Measurements from ENCODE around the gene ADK.

ADK gene

GRCh38 chr10:74706966-74707365, 555.9 kb downstream of the ADK start:
- H3K27ac Mint-ChIP-seq: no peak overlapping the region
- H3K9me3 Mint-ChIP-seq: no peaks in the 10 kb centered on the region
- H3K27me3 Mint-ChIP-seq: no peaks in the 10 kb centered on the region
- no peaks in the 10 kb centered on the region for H3K4me1 Mint-ChIP-seq
- peaks cover 28% of the 10 kb centered on the region for H3K36me3 Mint-ChIP-seq
- H3K4me3 Mint-ChIP-seq: no peak overlapping the region

GRCh38 chr10:74708246-74708645, 557.2 kb downstream of the ADK start:
- no peak overlapping the region for H3K4me3 Mint-ChIP-seq
- H3K27me3 Mint-ChIP-seq: no peaks in the 10 kb centered on the region
- peaks cover 22% of the 10 kb centered on the region for H3K36me3 Mint-ChIP-seq
- H3K27ac Mint-ChIP-seq: no peak overlapping the region
- H3K4me1 Mint-ChIP-seq: no peaks in the 10 kb centered on the region
- peaks cover 2% of the 10 kb centered on the region for H3K9me3 Mint-ChIP-seq

- no peak overlapping the region for H3K27ac Mint-ChIP-seq
- H3K9me3 Mint-ChIP-seq: peaks cover 37% of the 10 kb centered on the region
- H3K4me3 Mint-ChIP-seq: no peak overlapping the region
- peaks cover 6% of the 10 kb centered on the region for H3K4me1 Mint-ChIP-seq
- H3K36me3 Mint-ChIP-seq: peaks cover 32% of the 10 kb centered on the region
- no peaks in the 10 kb centered on the region for H3K27me3 Mint-ChIP-seq
Observed at GRCh38 chr10:74718208-74718607, 567.2 kb downstream of the ADK start.

- peaks cover 6% of the 10 kb centered on the region for H3K36me3 Mint-ChIP-seq
Observed at GRCh38 chr10:74728225-74728624, 577.2 kb downstream of the ADK start.

GRCh38 chr10:74730246-74730645, 579.2 kb downstream of the ADK start:
- H3K9me3 Mint-ChIP-seq: peaks cover 6% of the 10 kb centered on the region
- H3K27ac Mint-ChIP-seq: no peak overlapping the region
- no peak overlapping the region for H3K4me3 Mint-ChIP-seq
- H3K36me3 Mint-ChIP-seq: peaks cover 3% of the 10 kb centered on the region
- no peaks in the 10 kb centered on the region for H3K27me3 Mint-ChIP-seq
- H3K4me1 Mint-ChIP-seq: no peaks in the 10 kb centered on the region

More at GRCh38 chr10:74728225-74728624, 577.2 kb downstream of the ADK start:
- Mint-ChIP-seq H3K4me3 (no peak overlapping the region), H3K9me3 (no peaks in the 10 kb centered on the region), H3K27ac (no peak overlapping the region), H3K27me3 (no peaks in the 10 kb centered on the region), H3K4me1 (no peaks in the 10 kb centered on the region)

- peaks cover 3% of the 10 kb centered on the region for H3K36me3 Mint-ChIP-seq
- no peak overlapping the region for H3K27ac Mint-ChIP-seq
- peaks cover 6% of the 10 kb centered on the region for H3K9me3 Mint-ChIP-seq
- H3K27me3 Mint-ChIP-seq: no peaks in the 10 kb centered on the region
- H3K4me3 Mint-ChIP-seq: no peak overlapping the region
- H3K4me1 Mint-ChIP-seq: peaks cover 6% of the 10 kb centered on the region
Observed at GRCh38 chr10:74733612-74734011, 582.6 kb downstream of the ADK start.

- Mint-ChIP-seq H3K4me3 (no peak overlapping the region), H3K27me3 (no peaks in the 10 kb centered on the region)
Observed at GRCh38 chr10:74736029-74736428, 585.0 kb downstream of the ADK start.

GRCh38 chr10:74738052-74738451, 587.0 kb downstream of the ADK start:
- H3K27ac Mint-ChIP-seq: no peak overlapping the region
- peaks cover 6% of the 10 kb centered on the region for H3K9me3 Mint-ChIP-seq
- H3K4me1 Mint-ChIP-seq: peaks cover 19% of the 10 kb centered on the region
- H3K36me3 Mint-ChIP-seq: peaks cover 2% of the 10 kb centered on the region
- no peak overlapping the region for H3K4me3 Mint-ChIP-seq
- no peaks in the 10 kb centered on the region for H3K27me3 Mint-ChIP-seq

More at GRCh38 chr10:74736029-74736428, 585.0 kb downstream of the ADK start:
- Mint-ChIP-seq H3K4me1 (peaks cover 19% of the 10 kb centered on the region), H3K27ac (no peak overlapping the region), H3K9me3 (peaks cover 6% of the 10 kb centered on the region), H3K36me3 (peaks cover 2% of the 10 kb centered on the region)

- Mint-ChIP-seq H3K4me1 (peaks cover 19% of the 10 kb centered on the region), H3K27me3 (no peaks in the 10 kb centered on the region), H3K9me3 (peaks cover 5% of the 10 kb centered on the region), H3K27ac (peak overlapping the region; percentile 62), H3K4me3 (no peak overlapping the region), H3K36me3 (peaks cover 2% of the 10 kb centered on the region)
Observed at GRCh38 chr10:74738542-74738941, 587.5 kb downstream of the ADK start.

GRCh38 chr10:74738985-74739567, 588.1 kb downstream of the ADK start:
- Mint-ChIP-seq H3K4me1 (peaks cover 19% of the 10 kb centered on the region), H3K36me3 (no peaks in the 10 kb centered on the region), H3K27ac (peak overlapping the region; percentile 14), H3K9me3 (no peaks in the 10 kb centered on the region), H3K27me3 (no peaks in the 10 kb centered on the region), H3K4me3 (peak overlapping the region; percentile 30)

- Mint-ChIP-seq H3K27ac (peak overlapping the region; percentile 52), H3K27me3 (no peaks in the 10 kb centered on the region)
Observed at GRCh38 chr10:74743401-74743800, 592.4 kb downstream of the ADK start.

GRCh38 chr10:74745449-74745848, 594.4 kb downstream of the ADK start:
- no peaks in the 10 kb centered on the region for H3K27me3 Mint-ChIP-seq
- H3K4me1 Mint-ChIP-seq: no peaks in the 10 kb centered on the region
- no peak overlapping the region for H3K27ac Mint-ChIP-seq
- no peaks in the 10 kb centered on the region for H3K36me3 Mint-ChIP-seq
- H3K4me3 Mint-ChIP-seq: no peak overlapping the region
- no peaks in the 10 kb centered on the region for H3K9me3 Mint-ChIP-seq

More at GRCh38 chr10:74743401-74743800, 592.4 kb downstream of the ADK start:
- H3K9me3 Mint-ChIP-seq: no peaks in the 10 kb centered on the region
- H3K4me3 Mint-ChIP-seq: no peak overlapping the region
- peaks cover 14% of the 10 kb centered on the region for H3K4me1 Mint-ChIP-seq
- H3K36me3 Mint-ChIP-seq: no peaks in the 10 kb centered on the region

GRCh38 chr10:74746813-74747212, 595.8 kb downstream of the ADK start:
- H3K9me3 Mint-ChIP-seq: no peaks in the 10 kb centered on the region
- no peak overlapping the region for H3K4me3 Mint-ChIP-seq
- no peaks in the 10 kb centered on the region for H3K36me3 Mint-ChIP-seq
- H3K27ac Mint-ChIP-seq: no peak overlapping the region
- no peaks in the 10 kb centered on the region for H3K27me3 Mint-ChIP-seq
- H3K4me1 Mint-ChIP-seq: no peaks in the 10 kb centered on the region

- Mint-ChIP-seq H3K36me3 (no peaks in the 10 kb centered on the region), H3K9me3 (no peaks in the 10 kb centered on the region), H3K27me3 (no peaks in the 10 kb centered on the region), H3K4me3 (no peak overlapping the region), H3K4me1 (no peaks in the 10 kb centered on the region), H3K27ac (no peak overlapping the region)
Observed at GRCh38 chr10:74748468-74749031, 597.5 kb downstream of the ADK start.

GRCh38 chr10:74750848-74751274, 599.8 kb downstream of the ADK start:
- no peak overlapping the region for H3K4me3 Mint-ChIP-seq
- no peaks in the 10 kb centered on the region for H3K9me3 Mint-ChIP-seq
- H3K27ac Mint-ChIP-seq: no peak overlapping the region
- H3K36me3 Mint-ChIP-seq: no peaks in the 10 kb centered on the region
- no peaks in the 10 kb centered on the region for H3K4me1 Mint-ChIP-seq
- H3K27me3 Mint-ChIP-seq: no peaks in the 10 kb centered on the region

GRCh38 chr10:74752371-74753040, 601.5 kb downstream of the ADK start:
- H3K4me3 Mint-ChIP-seq: no peak overlapping the region
- no peaks in the 10 kb centered on the region for H3K4me1 Mint-ChIP-seq
- H3K27me3 Mint-ChIP-seq: no peaks in the 10 kb centered on the region
- no peak overlapping the region for H3K27ac Mint-ChIP-seq
- no peaks in the 10 kb centered on the region for H3K9me3 Mint-ChIP-seq
- H3K36me3 Mint-ChIP-seq: no peaks in the 10 kb centered on the region
